ENCODE results near the gene DEDD. TPM values are rescaled to one million over a fixed set of nuclear protein-coding genes. Genes with fewer than 3 reads are reported as not detected.
A peak's percentile ranks its signal among the peaks of the same experiment; 100 is the strongest.

The DEDD gene
- total RNA-seq, 1 experiment from 2014 or later: 33.8 TPM

- CTCF ChIA-PET: interaction anchor here (0.5 kb wide), 1 partner anchor 65 kb away, joined by 3 read pairs; no protein-coding TSS in a partner anchor
- Mint-ChIP-seq H3K4me1 (ENCODE audit: low read depth, unreplicated experiment) (peaks cover 18% of the 10 kb centered on the region), H3K9me3 (ENCODE audit: unreplicated experiment) (no peaks in the 10 kb centered on the region), H3K36me3 (ENCODE audit: insufficient read depth, unreplicated experiment) (peaks cover 4% of the 10 kb centered on the region), H3K27ac (ENCODE audit: unreplicated experiment) (no peak overlapping the region), H3K4me3 (ENCODE audit: unreplicated experiment) (no peak overlapping the region), H3K27me3 (ENCODE audit: insufficient read depth, unreplicated experiment) (no peaks in the 10 kb centered on the region)
- Histone ChIP-seq H3K27me3 (replicated peaks; ENCODE audit: control insufficient read depth, insufficient read depth, low read length) (no peaks in the 10 kb centered on the region), H3K9me3 (no peaks in the 10 kb centered on the region), H3K4me1 (peaks cover 10% of the 10 kb centered on the region; the same call in 1 of the 2 replicates), H3K4me3 (ENCODE audit: low read depth, low read length) (no peak overlapping the region), H3K36me3 (ENCODE audit: control insufficient read depth, insufficient read depth, low read length) (no peaks in the 10 kb centered on the region)
- intact Hi-C loops (cut with micrococcal nuclease; ENCODE audit: unreplicated experiment): no loop called here
- no TSS peak for BruUV-seq (replicated peaks)
- TF ChIP-seq CTCF (IDR thresholded peaks at IDR 0.05; ENCODE audit: insufficient read depth in 1 of 2, low read depth in 1 of 2, low read length in 1 of 2, severe bottlenecking in 1 of 2, unreplicated experiment in 1 of 2): no peak
- no peak for DNase-seq
- POLR2A ChIA-PET: interaction anchor here (0.6 kb wide), 1 partner anchor 56 kb away, joined by 3 read pairs; the partner anchor contains the start of gene F11R
Measured at GRCh38 chr1:161076410-161076809, 56.1 kb downstream of the DEDD start.

GRCh38 chr1:161074676-161075368, 57.6 kb downstream of the DEDD start:
- Histone ChIP-seq H3K4me3 (ENCODE audit: low read depth, low read length) (no peak overlapping the region), H3K36me3 (ENCODE audit: control insufficient read depth, insufficient read depth, low read length) (no peaks in the 10 kb centered on the region), H3K4me1 (no peaks in the 10 kb centered on the region), H3K27me3 (replicated peaks; ENCODE audit: control insufficient read depth, insufficient read depth, low read length) (no peaks in the 10 kb centered on the region), H3K9me3 (no peaks in the 10 kb centered on the region)
- ChIA-PET POLR2A (no interaction called here), CTCF (no interaction called here)
- Mint-ChIP-seq H3K4me3 (ENCODE audit: unreplicated experiment) (no peak overlapping the region), H3K27ac (ENCODE audit: unreplicated experiment) (no peak overlapping the region), H3K36me3 (ENCODE audit: insufficient read depth, unreplicated experiment) (peaks cover 4% of the 10 kb centered on the region), H3K4me1 (ENCODE audit: low read depth, unreplicated experiment) (peaks cover 9% of the 10 kb centered on the region), H3K27me3 (ENCODE audit: insufficient read depth, unreplicated experiment) (no peaks in the 10 kb centered on the region), H3K9me3 (ENCODE audit: unreplicated experiment) (no peaks in the 10 kb centered on the region)
- intact Hi-C loops (cut with micrococcal nuclease; ENCODE audit: unreplicated experiment): no loop called here
- BruUV-seq (replicated peaks): no TSS peak
- no peak for DNase-seq
- TF ChIP-seq CTCF (IDR thresholded peaks at IDR 0.05; ENCODE audit: insufficient read depth in 1 of 2, low read depth in 1 of 2, low read length in 1 of 2, severe bottlenecking in 1 of 2, unreplicated experiment in 1 of 2): no peak

DNA sequence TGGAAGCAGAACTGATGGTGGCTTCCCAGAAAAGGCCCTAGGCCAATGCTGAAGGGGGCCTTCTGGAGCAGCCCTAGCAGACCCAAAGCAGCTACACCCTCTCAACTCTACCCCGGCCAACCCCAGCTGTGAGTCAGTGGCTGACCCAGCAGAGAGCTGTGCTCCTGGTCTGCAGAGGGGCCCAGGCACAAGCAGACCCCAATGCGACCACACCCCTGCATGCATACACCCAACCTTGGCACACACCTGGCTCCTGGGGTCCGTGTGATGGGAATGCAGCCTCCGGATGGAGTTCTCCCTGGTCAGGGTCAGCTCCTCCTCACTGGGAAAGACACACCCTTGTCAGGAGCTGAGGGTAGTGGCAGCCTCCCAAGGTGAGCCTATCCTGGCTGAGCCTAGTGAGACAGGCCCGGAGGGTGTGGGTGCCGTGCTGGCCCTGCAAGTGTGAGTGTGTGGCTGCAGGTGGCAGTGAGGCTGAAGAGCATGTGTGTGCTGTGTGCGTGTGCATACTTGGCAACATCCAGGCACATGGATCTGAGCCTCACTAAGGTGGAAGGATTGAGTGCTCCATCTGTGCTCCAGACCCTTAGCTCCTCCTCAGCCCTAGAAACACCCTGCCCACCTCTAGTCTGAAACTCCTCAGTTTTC, 58.9 kb downstream of the DEDD start:
- ChIA-PET CTCF (interaction anchor here (0.7 to 1.0 kb wide), 2 partner anchors 24 to 76 kb away, joined by 3 to 4 read pairs; partner anchors contain the start of gene KLHDC9), POLR2A (no interaction called here)
- no peak overlapping the region for H3K4me3 ChIP-seq (ENCODE audit: low read depth, low read length)
- no peak overlapping the region for H3K27ac Mint-ChIP-seq (ENCODE audit: unreplicated experiment)
- no TSS peak for BruUV-seq (replicated peaks)
- intact Hi-C loops (cut with micrococcal nuclease; ENCODE audit: unreplicated experiment): no loop called here
- no peaks in the 10 kb centered on the region for H3K9me3 ChIP-seq
- H3K27me3 ChIP-seq (replicated peaks; ENCODE audit: control insufficient read depth, insufficient read depth, low read length): no peaks in the 10 kb centered on the region
- H3K4me1 ChIP-seq: no peaks in the 10 kb centered on the region
- no peaks in the 10 kb centered on the region for H3K36me3 ChIP-seq (ENCODE audit: control insufficient read depth, insufficient read depth, low read length)
- peaks cover 9% of the 10 kb centered on the region for H3K4me1 Mint-ChIP-seq (ENCODE audit: low read depth, unreplicated experiment)
- no peaks in the 10 kb centered on the region for H3K27me3 Mint-ChIP-seq (ENCODE audit: insufficient read depth, unreplicated experiment)
- TF ChIP-seq CTCF (IDR thresholded peaks at IDR 0.05; ENCODE audit: insufficient read depth in 1 of 2, low read depth in 1 of 2, low read length in 1 of 2, severe bottlenecking in 1 of 2, unreplicated experiment in 1 of 2): peak in 1 of 2 experiments; percentile 7
- DNase-seq: peak in 1 of 2 experiments; percentile 55
- H3K36me3 Mint-ChIP-seq (ENCODE audit: insufficient read depth, unreplicated experiment): peaks cover 4% of the 10 kb centered on the region
- H3K9me3 Mint-ChIP-seq (ENCODE audit: unreplicated experiment): no peaks in the 10 kb centered on the region
- no peak overlapping the region for H3K4me3 Mint-ChIP-seq (ENCODE audit: unreplicated experiment)

Measured in Caco-2 (cell line).